Activated CD4-positive, alpha-beta T cell treated with anti-CD3 and anti-CD28 coated beads for 36 hours (primary cell): Measurements from ENCODE around the gene ARL6IP4. TPM values are rescaled to one million over a fixed set of nuclear protein-coding genes. Genes with fewer than 3 reads are reported as not detected.

Source experiments
- ATAC-seq: fragments of 200-7000 bp; cut with Tn5 transposase; one replicate; pipeline ENCODE4 v1.10.0; 2021; ENCODE audit warnings: mild to moderate bottlenecking, moderate library complexity
- CTCF ChIA-PET: fragments of 350-600 bp; sonication (Branson Sonifier 250); formaldehyde crosslinking; loops from one replicate; lab custom pipeline; 2021; ENCODE audit warnings: antibody characterized with exemption; lab: Charles Lee
- POLR2A ChIA-PET: fragments of 350-600 bp; sonication (Branson Sonifier 250); formaldehyde crosslinking; loops from one replicate; lab custom pipeline; 2021; ENCODE audit warnings: antibody characterized with exemption, inconsistent platforms; lab: Charles Lee
- DNase-seq: peaks from one replicate; pipeline ENCODE4 v3.0.0-alpha.2; 2020
- H3K27ac Mint-ChIP-seq: one replicate; pipeline ENCODE4 v1.8.0; 2021; ENCODE audit warnings: mixed read lengths
- H3K27me3 Mint-ChIP-seq: one replicate; pipeline ENCODE4 v1.8.0; 2021; ENCODE audit warnings: mixed read lengths
- H3K36me3 Mint-ChIP-seq: one replicate; pipeline ENCODE4 v1.8.0; 2021; ENCODE audit warnings: low read depth, mixed read lengths
- H3K4me1 Mint-ChIP-seq: one replicate; pipeline ENCODE4 v1.8.0; 2021; ENCODE audit warnings: mixed read lengths
- H3K4me3 Mint-ChIP-seq: one replicate; pipeline ENCODE4 v1.8.0; 2021; ENCODE audit warnings: mild to moderate bottlenecking, moderate library complexity, mixed read lengths
- H3K9me3 Mint-ChIP-seq: one replicate; pipeline ENCODE4 v1.8.0; 2021; ENCODE audit warnings: low read depth, mixed read lengths
- intact Hi-C, 2 experiments: fragments of 100-400 bp; cut with DNase I in 1 of 2; cut with micrococcal nuclease in 1 of 2; formaldehyde crosslinking; loops; one replicate each; pipeline versions ENCODE4 v1.14.2 to v1.15.1; 2022 to 2024; cut with DNase I, micrococcal nuclease
- total RNA-seq, 2 experiments: library from RNA; stranded (reverse); gene quantifications; one replicate each; pipeline ENCODE4 v1.2.3, GENCODE V29; 2021

Gene ARL6IP4
- total RNA-seq, 2 experiments from 2014 or later = 141 to 163 TPM

DNA sequence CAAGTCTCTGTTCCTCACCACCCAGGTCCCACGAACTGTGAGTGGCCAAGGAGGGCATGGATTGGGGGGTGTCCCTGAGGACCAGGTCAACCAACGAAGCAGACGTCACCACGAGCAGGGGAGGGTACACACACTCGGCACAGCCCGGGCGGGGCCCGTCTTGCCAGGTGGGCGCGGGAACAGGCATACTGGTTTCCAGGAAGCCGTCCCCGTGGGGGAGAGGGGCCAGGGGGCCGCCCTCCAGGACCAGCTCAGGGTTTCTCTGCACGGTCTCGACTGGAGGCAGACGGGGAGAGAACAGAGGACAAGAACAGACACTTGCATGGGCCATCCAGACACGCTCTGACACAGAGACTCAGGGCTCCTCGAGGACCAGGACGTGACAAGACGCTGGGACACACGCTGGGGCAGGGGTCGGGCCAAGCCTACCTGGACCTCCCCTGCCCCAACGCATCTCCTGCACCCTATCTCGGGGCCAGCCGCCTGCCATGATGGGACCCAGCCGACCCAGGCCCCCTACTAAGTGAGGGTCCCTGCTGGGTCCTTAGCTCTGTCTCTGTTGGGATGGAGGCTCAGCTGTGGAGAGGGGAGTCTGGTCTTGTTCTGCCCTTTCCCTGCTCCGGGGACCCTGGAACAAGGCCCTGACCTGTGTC is 11.3 kb downstream of the ARL6IP4 start:
- Mint-ChIP-seq H3K27me3 (no peaks in the 10 kb centered on the region), H3K27ac (no peak overlapping the region), H3K4me3 (no peak overlapping the region), H3K9me3 (no peaks in the 10 kb centered on the region), H3K4me1 (peaks cover 6% of the 10 kb centered on the region), H3K36me3 (no peaks in the 10 kb centered on the region)
- intact Hi-C loops = loop anchor here in 1 of 2 experiments (10.0 kb wide), 1 partner anchor 493 kb away; no protein-coding TSS in a partner anchor
- ATAC-seq (no peak), DNase-seq (no peak)
- POLR2A ChIA-PET = interaction anchor here (0.6 kb wide), 1 partner anchor 768 kb away, joined by 4 read pairs; no protein-coding TSS in a partner anchor
- CTCF ChIA-PET = no interaction called here

DNA sequence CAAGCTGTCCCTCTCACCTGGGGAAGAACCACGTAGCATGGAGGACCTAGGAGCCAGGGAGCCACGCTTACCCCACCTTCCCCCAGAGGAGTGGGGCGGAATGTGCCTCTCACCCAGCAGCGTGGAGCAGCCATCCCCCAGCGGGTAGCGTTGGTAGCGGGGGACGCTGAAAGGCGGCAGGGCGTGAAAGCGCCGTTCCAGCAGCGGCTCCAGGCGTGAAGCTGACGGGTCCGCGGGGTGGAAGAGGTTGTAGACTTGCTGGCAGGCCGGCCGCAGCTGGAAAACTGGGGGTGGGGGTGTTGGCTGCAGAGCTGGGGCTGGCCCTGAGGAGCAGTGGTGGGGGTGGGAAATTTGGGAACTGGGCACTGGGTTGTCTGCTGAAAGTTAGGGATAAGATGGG is 11.9 kb downstream of the ARL6IP4 start:
- Mint-ChIP-seq H3K4me1 (peaks cover 6% of the 10 kb centered on the region), H3K27me3 (no peaks in the 10 kb centered on the region), H3K36me3 (no peaks in the 10 kb centered on the region), H3K9me3 (no peaks in the 10 kb centered on the region), H3K27ac (no peak overlapping the region), H3K4me3 (no peak overlapping the region)
- no peak for ATAC-seq
- ChIA-PET POLR2A (interaction anchor here (0.6 to 0.7 kb wide), 2 partner anchors 158 to 769 kb away, joined by 3 to 4 read pairs; no protein-coding TSS in a partner anchor), CTCF (no interaction called here)
- no peak for DNase-seq
- intact Hi-C loops = loop anchor here in 1 of 2 experiments (10.0 kb wide), 1 partner anchor 492 kb away; no protein-coding TSS in a partner anchor

DNA sequence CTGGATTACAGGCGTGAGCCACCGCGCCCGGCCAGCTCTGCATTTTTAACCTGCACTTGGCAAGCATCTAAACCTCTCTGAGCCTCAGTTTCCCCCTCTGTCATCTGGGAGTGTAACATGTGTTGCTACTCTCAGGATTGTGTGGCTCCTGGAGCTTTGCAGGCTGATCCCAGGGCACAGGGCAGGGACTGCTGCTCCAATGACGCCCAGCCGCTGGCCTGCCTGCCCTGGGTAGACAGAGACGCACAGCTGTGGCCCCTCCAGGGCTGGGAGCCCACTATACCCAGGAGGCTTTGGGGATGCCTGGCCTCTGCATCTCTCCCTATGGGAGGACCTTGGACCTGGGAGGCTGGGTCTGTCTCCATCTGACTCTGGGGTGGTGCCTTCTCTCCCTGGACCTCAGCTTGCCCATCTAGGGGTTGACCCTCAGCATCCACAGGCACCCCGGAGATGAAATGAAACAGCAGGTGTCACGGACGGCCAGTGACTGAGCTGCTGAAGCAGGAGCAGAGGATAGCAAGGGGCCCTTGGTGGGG is 13.7 kb downstream of the ARL6IP4 start:
- Mint-ChIP-seq H3K27me3 (no peaks in the 10 kb centered on the region), H3K36me3 (no peaks in the 10 kb centered on the region), H3K4me3 (no peak overlapping the region), H3K9me3 (no peaks in the 10 kb centered on the region), H3K4me1 (peaks cover 6% of the 10 kb centered on the region), H3K27ac (no peak overlapping the region)
- DNase-seq (no peak), ATAC-seq (no peak)
- ChIA-PET CTCF (interaction anchor here (1.5 kb wide), 1 partner anchor 12 kb away, joined by 3 read pairs; no protein-coding TSS in a partner anchor), POLR2A (no interaction called here)
- intact Hi-C loops = loop anchor here in 1 of 2 experiments (10.0 kb wide), 1 partner anchor 491 kb away; no protein-coding TSS in a partner anchor

DNA sequence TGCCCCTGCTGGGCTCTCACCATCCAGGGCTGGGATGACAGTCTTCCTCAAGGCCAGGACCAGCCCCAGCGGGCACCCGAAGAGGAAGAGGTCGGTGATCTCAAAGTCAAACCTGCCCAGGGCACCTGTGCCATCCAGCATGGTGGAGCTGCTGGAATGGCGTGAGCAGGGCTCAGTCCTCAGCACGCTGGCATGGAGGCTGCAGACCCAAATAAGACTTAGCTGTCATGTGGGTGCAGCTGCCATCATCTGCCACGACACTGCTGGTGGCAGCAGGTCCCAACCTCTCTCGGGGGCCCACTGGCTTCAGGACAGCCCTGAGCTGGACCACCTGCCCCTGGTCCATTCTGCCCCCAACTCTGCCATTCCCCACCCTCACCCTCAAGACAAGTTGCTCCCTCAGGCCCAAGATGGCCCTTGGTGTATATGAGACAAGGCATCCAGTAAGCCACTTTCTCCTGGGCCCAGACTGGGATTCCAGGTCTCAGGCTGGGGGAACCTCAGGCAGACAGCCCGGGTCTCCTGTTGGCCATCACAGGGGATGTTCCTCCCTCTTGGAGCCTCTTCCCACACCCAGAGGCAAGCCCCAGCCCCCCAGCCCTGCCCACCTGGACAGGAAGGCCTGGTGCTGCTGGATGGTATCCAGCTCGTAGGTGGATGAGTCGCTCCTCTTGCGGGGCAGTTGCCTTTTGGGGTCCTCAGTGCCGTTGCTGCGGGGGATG is 14.5 kb downstream of the ARL6IP4 start:
- no peaks in the 10 kb centered on the region for H3K36me3 Mint-ChIP-seq
- DNase-seq = no peak
- no peaks in the 10 kb centered on the region for H3K27me3 Mint-ChIP-seq
- no peaks in the 10 kb centered on the region for H3K9me3 Mint-ChIP-seq
- H3K4me3 Mint-ChIP-seq = no peak overlapping the region
- intact Hi-C loops = loop anchor here in 1 of 2 experiments (10.0 kb wide), 1 partner anchor 490 kb away; no protein-coding TSS in a partner anchor
- H3K27ac Mint-ChIP-seq = no peak overlapping the region
- H3K4me1 Mint-ChIP-seq = peaks cover 6% of the 10 kb centered on the region
- ChIA-PET POLR2A (no interaction called here), CTCF (interaction anchor here (1.5 kb wide), 1 partner anchor 11 kb away, joined by 3 read pairs; no protein-coding TSS in a partner anchor)
- ATAC-seq = no peak

DNA sequence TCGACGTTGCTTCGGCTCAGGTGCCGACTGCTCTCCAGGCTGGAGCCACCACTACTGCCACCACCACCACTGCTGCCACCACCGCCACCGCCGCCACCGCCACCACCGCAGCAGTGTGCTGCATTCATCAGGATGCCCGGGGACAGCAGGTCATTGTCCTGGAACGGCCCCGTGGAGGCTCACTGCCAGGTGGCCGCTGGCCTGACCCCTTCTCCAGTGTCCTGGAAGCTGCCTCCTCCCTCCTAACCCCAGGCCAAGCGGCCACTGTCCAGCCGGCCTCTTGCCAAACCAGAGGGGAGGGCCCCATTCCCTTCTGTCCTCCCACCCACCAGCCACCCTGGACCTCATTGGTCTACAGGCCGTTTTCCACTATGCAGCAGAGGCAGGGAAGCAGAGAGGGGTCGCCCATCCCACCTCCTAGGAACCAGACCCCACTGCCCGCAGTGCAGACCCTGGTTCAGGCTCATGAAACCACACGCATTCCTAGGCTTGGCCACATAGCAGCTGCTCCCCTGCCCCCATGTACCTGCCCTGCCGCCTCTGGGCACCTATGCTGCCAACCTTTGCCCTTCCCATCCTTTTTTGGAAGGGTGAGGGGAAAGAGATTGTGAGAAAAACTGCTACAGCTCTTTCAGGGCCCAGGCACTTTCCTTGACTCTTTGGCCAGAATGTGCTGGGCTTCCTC is 15.2 kb downstream of the ARL6IP4 start:
- ATAC-seq (no peak), DNase-seq (no peak)
- no peak overlapping the region for H3K4me3 Mint-ChIP-seq
- ChIA-PET CTCF (no interaction called here), POLR2A (interaction anchor here (0.6 kb wide), 1 partner anchor 29 kb away, joined by 3 read pairs; no protein-coding TSS in a partner anchor)
- no peak overlapping the region for H3K27ac Mint-ChIP-seq
- intact Hi-C loops = loop anchor here in 1 of 2 experiments (10.0 kb wide), 1 partner anchor 489 kb away; no protein-coding TSS in a partner anchor
- H3K27me3 Mint-ChIP-seq = no peaks in the 10 kb centered on the region
- H3K4me1 Mint-ChIP-seq = peaks cover 6% of the 10 kb centered on the region
- H3K9me3 Mint-ChIP-seq = no peaks in the 10 kb centered on the region
- H3K36me3 Mint-ChIP-seq = no peaks in the 10 kb centered on the region

DNA sequence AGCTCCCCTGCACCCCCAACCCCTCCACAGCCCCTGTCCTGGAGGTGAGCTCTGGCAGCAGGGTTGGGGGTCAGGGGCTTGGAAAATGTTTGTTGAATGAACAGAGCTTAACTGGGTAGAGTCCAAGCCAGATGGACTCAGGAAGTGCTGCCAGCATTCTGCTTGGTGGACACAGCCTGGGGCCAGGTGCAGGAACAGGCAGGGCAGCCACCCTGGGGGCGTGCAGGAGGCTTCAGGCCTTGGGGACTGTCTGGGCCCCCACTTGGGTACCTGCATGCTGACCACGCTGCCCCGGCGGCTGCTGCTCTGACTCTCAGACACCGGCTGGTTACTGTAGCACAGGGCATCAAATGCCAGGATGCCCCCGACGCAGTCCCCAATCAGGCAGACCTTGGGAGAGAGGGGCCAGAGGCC is 15.7 kb downstream of the ARL6IP4 start:
- Mint-ChIP-seq H3K27me3 (no peaks in the 10 kb centered on the region), H3K27ac (no peak overlapping the region), H3K36me3 (no peaks in the 10 kb centered on the region), H3K9me3 (no peaks in the 10 kb centered on the region), H3K4me3 (no peak overlapping the region), H3K4me1 (peaks cover 6% of the 10 kb centered on the region)
- no peak for DNase-seq
- ChIA-PET POLR2A (interaction anchor here (0.6 kb wide), 1 partner anchor 29 kb away, joined by 3 read pairs; no protein-coding TSS in a partner anchor), CTCF (no interaction called here)
- ATAC-seq = no peak
- intact Hi-C loops = loop anchor here in 1 of 2 experiments (10.0 kb wide), 1 partner anchor 489 kb away; no protein-coding TSS in a partner anchor

DNA sequence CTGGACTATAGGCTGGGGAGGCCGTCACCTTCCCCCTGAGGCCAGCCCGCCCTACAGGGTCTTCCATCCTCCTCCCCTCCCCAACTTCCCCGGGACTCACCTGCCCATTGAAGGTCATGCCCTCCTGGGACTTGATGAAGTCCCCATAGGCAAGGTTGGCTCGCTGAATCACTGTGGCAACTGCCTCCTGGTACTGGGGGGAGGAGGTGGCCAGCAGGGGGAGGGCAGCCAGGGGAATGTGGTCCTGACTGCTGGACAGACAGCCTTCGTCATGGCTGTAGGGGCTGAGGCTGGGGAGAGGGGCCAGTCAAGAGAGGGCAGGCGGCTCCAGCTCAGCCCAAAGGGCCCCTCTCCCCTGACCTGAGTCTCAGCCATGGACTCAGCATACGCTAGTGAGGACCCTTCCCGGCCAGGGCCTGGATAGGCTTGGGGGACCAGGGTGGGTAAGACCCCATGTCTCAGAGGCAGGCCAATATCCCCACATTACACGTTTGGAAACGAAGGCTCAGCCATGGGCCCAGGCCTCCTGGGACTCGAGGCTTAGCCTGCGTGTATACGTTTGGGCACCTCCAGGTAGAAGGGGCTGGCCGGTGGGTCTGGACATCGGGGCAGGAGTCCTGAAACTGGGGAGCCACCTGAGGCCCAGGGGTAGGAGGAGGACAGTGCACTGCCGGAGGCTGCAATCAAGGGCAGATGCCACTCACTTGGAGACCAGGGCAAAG is 16.3 kb downstream of the ARL6IP4 start:
- H3K27ac Mint-ChIP-seq = no peak overlapping the region
- POLR2A ChIA-PET = interaction anchor here (0.6 kb wide), 1 partner anchor 28 kb away, joined by 3 read pairs; no protein-coding TSS in a partner anchor
- no peak overlapping the region for H3K4me3 Mint-ChIP-seq
- no peaks in the 10 kb centered on the region for H3K9me3 Mint-ChIP-seq
- intact Hi-C loops = loop anchor here in 1 of 2 experiments (10.0 kb wide), 1 partner anchor 488 kb away; no protein-coding TSS in a partner anchor
- DNase-seq (no peak), ATAC-seq (no peak)
- H3K27me3 Mint-ChIP-seq = no peaks in the 10 kb centered on the region
- peaks cover 6% of the 10 kb centered on the region for H3K4me1 Mint-ChIP-seq
- no peaks in the 10 kb centered on the region for H3K36me3 Mint-ChIP-seq
- CTCF ChIA-PET = no interaction called here

DNA sequence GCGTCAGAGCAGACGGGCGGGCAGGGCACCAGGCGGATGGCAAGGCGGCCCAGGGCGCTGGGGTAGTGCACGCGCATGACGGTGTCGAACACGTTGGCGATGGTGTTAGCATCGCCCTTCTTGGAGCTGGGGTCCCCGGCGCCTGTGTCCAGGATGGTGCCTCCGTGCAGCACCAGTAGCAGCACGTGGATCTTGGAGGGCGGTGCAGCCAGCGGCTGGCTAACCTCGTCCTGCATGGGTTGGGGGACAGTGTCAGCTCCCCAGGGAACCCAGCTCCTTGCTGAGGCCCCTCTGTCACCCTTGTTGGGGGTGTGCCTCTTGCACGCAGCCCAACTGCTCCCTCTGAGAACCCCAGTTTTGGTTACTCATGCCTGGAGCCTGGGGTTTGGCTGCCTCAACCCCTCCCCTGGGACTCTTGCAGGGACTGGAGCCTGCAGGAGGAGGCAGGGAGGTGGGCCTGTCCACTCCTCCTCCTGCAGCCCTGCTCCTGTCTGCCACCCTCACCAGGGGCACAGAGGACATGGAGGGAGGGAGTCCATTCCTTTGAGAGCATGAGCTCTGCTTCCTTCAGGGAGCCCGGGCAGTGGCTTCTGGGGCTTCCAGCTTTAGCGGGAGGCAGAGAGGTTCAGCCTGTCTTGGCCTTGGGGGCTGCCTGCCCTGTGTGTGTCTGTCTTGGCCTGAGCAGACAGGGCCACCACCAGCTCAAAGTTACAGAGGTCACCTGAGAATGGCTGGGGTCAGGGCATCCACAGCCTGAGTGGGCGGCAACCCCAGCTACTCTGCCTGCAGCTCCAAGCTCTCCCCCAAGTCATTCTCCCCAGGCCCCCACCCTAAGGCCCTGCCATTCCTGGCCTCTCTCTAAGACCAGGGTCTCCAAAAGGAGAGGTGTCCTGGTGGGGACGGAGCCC is 17.1 kb downstream of the ARL6IP4 start:
- Mint-ChIP-seq H3K4me1 (peaks cover 6% of the 10 kb centered on the region), H3K9me3 (no peaks in the 10 kb centered on the region), H3K27me3 (no peaks in the 10 kb centered on the region), H3K4me3 (no peak overlapping the region), H3K36me3 (no peaks in the 10 kb centered on the region), H3K27ac (no peak overlapping the region)
- ChIA-PET CTCF (interaction anchor here (0.6 kb wide), 1 partner anchor 80 kb away, joined by 3 read pairs; no protein-coding TSS in a partner anchor), POLR2A (no interaction called here)
- DNase-seq (no peak), ATAC-seq (no peak)
- intact Hi-C loops = loop anchor here in 1 of 2 experiments (10.0 kb wide), 1 partner anchor 487 kb away; no protein-coding TSS in a partner anchor

DNA sequence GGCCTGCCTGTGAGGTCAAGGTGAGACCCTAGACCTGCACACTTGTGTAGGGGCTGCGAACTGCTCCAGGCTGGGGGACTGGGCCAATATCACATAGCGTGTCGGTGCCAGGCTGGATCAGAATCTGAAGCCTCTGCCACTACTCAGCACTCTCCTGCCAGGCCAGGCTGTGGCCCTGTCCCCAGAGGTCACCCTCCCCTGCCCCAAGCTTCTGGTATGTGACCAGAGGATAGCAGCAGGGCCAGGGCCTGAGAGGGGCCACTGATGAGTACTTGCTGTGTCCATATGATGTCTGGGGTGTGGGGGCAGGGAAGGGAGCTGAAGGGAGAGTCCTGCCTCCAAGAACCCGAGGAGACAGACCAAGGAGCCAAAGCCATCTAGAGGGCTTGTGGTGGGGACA is 17.8 kb downstream of the ARL6IP4 start:
- H3K27ac Mint-ChIP-seq = no peak overlapping the region
- intact Hi-C loops = loop anchor here in 1 of 2 experiments (10.0 kb wide), 1 partner anchor 486 kb away; no protein-coding TSS in a partner anchor
- no peaks in the 10 kb centered on the region for H3K36me3 Mint-ChIP-seq
- ChIA-PET CTCF (interaction anchor here (0.6 kb wide), 1 partner anchor 81 kb away, joined by 3 read pairs; no protein-coding TSS in a partner anchor), POLR2A (no interaction called here)
- H3K27me3 Mint-ChIP-seq = no peaks in the 10 kb centered on the region
- peaks cover 3% of the 10 kb centered on the region for H3K4me1 Mint-ChIP-seq
- ATAC-seq = no peak
- H3K4me3 Mint-ChIP-seq = no peak overlapping the region
- H3K9me3 Mint-ChIP-seq = no peaks in the 10 kb centered on the region
- DNase-seq = no peak
